ENCODE data around the gene DFFA. TPM values are rescaled to one million over a fixed set of nuclear protein-coding genes. Genes with fewer than 3 reads are reported as not detected.
A peak's percentile ranks its signal among the peaks of the same experiment; 100 is the strongest.
"Not testable (repeated sequence)": the region's sequence is repeated elsewhere in the genome, so short reads cannot be mapped to it uniquely, and the experiment has no call there.

DFFA gene
- total RNA-seq, 1 experiment from 2014 or later: 80.2 TPM

GRCh38 chr1:10425826-10426534 lies 46.3 kb downstream of the DFFA start:
- Mint-ChIP-seq H3K27ac (ENCODE audit: unreplicated experiment) (peak overlapping the region; percentile 25), H3K4me1 (ENCODE audit: low read depth, unreplicated experiment) (peaks cover 11% of the 10 kb centered on the region), H3K36me3 (ENCODE audit: insufficient read depth, unreplicated experiment) (peaks cover 14% of the 10 kb centered on the region)
- intact Hi-C loops (cut with micrococcal nuclease; ENCODE audit: unreplicated experiment): loop anchor here (5.0 kb wide), 1 partner anchor 474 kb away; no protein-coding TSS in a partner anchor
- H3K27me3 ChIP-seq (replicated peaks; ENCODE audit: control insufficient read depth, insufficient read depth, low read length); POLR2A ChIA-PET; DNase-seq; CTCF ChIA-PET; H3K9me3 Mint-ChIP-seq (ENCODE audit: unreplicated experiment); H3K9me3 ChIP-seq; H3K27me3 Mint-ChIP-seq (ENCODE audit: insufficient read depth, unreplicated experiment); H3K36me3 ChIP-seq (ENCODE audit: control insufficient read depth, insufficient read depth, low read length); H3K4me3 Mint-ChIP-seq (ENCODE audit: unreplicated experiment); H3K4me3 ChIP-seq (ENCODE audit: low read depth, low read length); BruUV-seq (replicated peaks): not testable (repeated sequence)
- H3K4me1 ChIP-seq: peaks cover 25% of the 10 kb centered on the region

GRCh38 chr1:10424651-10425050 lies 47.7 kb downstream of the DFFA start:
- Mint-ChIP-seq H3K4me1 (ENCODE audit: low read depth, unreplicated experiment) (peaks cover 11% of the 10 kb centered on the region), H3K27me3 (ENCODE audit: insufficient read depth, unreplicated experiment) (no peaks in the 10 kb centered on the region), H3K9me3 (ENCODE audit: unreplicated experiment) (no peaks in the 10 kb centered on the region), H3K27ac (ENCODE audit: unreplicated experiment) (no peak overlapping the region), H3K36me3 (ENCODE audit: insufficient read depth, unreplicated experiment) (peaks cover 20% of the 10 kb centered on the region), H3K4me3 (ENCODE audit: unreplicated experiment) (no peak overlapping the region)
- Histone ChIP-seq H3K9me3 (no peaks in the 10 kb centered on the region), H3K36me3 (ENCODE audit: control insufficient read depth, insufficient read depth, low read length) (no peaks in the 10 kb centered on the region; the same call in 1 of the 2 replicates), H3K4me1 (peaks cover 21% of the 10 kb centered on the region), H3K4me3 (ENCODE audit: low read depth, low read length) (no peak overlapping the region), H3K27me3 (replicated peaks; ENCODE audit: control insufficient read depth, insufficient read depth, low read length) (no peaks in the 10 kb centered on the region)
- BruUV-seq (replicated peaks): no TSS peak
- DNase-seq: no peak
- POLR2A ChIA-PET: no interaction called here
- no peak for TF ChIP-seq CTCF (IDR thresholded peaks at IDR 0.05; ENCODE audit: insufficient read depth in 1 of 2, low read depth in 1 of 2, low read length in 1 of 2, severe bottlenecking in 1 of 2, unreplicated experiment in 1 of 2)
- intact Hi-C loops (cut with micrococcal nuclease; ENCODE audit: unreplicated experiment): loop anchor here (5.0 kb wide), 1 partner anchor 472 kb away; no protein-coding TSS in a partner anchor
- CTCF ChIA-PET: no interaction called here

- BruUV-seq (replicated peaks): no TSS peak
- H3K4me3 ChIP-seq (ENCODE audit: low read depth, low read length): no peak overlapping the region
- CTCF ChIA-PET: no interaction called here
- POLR2A ChIA-PET: no interaction called here
- peaks cover 11% of the 10 kb centered on the region for H3K4me1 Mint-ChIP-seq (ENCODE audit: low read depth, unreplicated experiment)
- no peaks in the 10 kb centered on the region for H3K9me3 Mint-ChIP-seq (ENCODE audit: unreplicated experiment)
- H3K4me3 Mint-ChIP-seq (ENCODE audit: unreplicated experiment): no peak overlapping the region
- H3K9me3 ChIP-seq: no peaks in the 10 kb centered on the region
- H3K27me3 ChIP-seq (replicated peaks; ENCODE audit: control insufficient read depth, insufficient read depth, low read length): no peaks in the 10 kb centered on the region
- peaks cover 2% of the 10 kb centered on the region; the same call in 1 of the 2 replicates for H3K36me3 ChIP-seq (ENCODE audit: control insufficient read depth, insufficient read depth, low read length)
- intact Hi-C loops (cut with micrococcal nuclease; ENCODE audit: unreplicated experiment): no loop called here
- no peak for DNase-seq
- no peak for TF ChIP-seq CTCF (IDR thresholded peaks at IDR 0.05; ENCODE audit: insufficient read depth in 1 of 2, low read depth in 1 of 2, low read length in 1 of 2, severe bottlenecking in 1 of 2, unreplicated experiment in 1 of 2)
- H3K36me3 Mint-ChIP-seq (ENCODE audit: insufficient read depth, unreplicated experiment): peaks cover 26% of the 10 kb centered on the region
- peaks cover 20% of the 10 kb centered on the region for H3K4me1 ChIP-seq
- no peak overlapping the region for H3K27ac Mint-ChIP-seq (ENCODE audit: unreplicated experiment)
- H3K27me3 Mint-ChIP-seq (ENCODE audit: insufficient read depth, unreplicated experiment): no peaks in the 10 kb centered on the region
Observed at GRCh38 chr1:10424034-10424433, 48.3 kb downstream of the DFFA start.

All from Caco-2 (cell line).